ENCODE results near the gene PPARG. TPM values are rescaled to one million over a fixed set of nuclear protein-coding genes. Genes with fewer than 3 reads are reported as not detected.

PPARG gene
- total and polyA plus RNA-seq, 4 donors: 8.3 to 41.4 (median 26.2) TPM

DNA sequence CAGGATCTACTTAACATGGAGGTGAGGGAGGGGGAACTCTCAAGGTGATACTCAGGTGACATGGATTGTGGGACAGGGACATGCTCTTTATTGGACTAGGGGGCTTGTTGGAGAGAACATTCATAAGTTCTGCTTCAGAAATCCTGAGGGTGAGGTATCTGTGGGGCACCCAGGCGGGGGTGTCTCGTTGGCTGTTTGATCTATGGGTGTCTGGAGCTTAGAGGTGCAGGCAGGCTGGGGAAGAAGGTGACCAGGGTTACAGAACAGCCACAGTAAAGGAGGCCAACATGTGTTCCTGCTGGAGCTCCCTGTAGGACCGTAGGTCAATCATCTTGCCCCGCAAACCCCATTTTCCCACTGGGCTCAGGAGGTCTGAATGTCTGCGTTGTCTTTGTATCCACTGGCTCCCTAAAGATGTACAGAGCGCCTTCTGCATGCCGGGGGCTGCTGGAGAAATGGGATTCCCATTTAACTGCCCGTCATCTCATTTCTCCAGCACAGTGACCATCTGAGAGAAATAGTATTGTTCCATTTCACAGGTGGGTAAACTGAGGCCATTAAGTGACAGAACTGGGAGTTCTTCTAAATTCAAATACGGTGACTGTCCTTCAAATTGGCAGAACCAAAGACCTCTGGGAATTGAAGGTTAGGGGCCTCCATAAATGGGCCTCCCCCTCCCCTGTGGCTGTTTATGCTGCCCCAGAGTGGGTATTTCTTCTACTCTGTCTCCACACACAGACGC, 155.1 kb downstream of the PPARG start:
- Histone ChIP-seq H3K27ac (ENCODE audit: low read depth in 1 of 2, low read length in 1 of 2) (no peak overlapping the region), H3K9me3 (ENCODE audit: control insufficient read depth in 4 of 4, insufficient read depth in 3 of 4, low read length in 3 of 4) (no peaks in the 10 kb centered on the region), H3K4me3 (no peak overlapping the region), H3K27me3 (ENCODE audit: control insufficient read depth in 3 of 3, insufficient read depth in 3 of 3, low read length in 2 of 3) (no peaks in the 10 kb centered on the region), H3K4me1 (ENCODE audit: control insufficient read depth in 5 of 5, insufficient read depth in 5 of 5, low read length in 5 of 5) (peaks cover 0 to 51% (median 17%) of the 10 kb centered on the region in 5 donors), H3K9ac (ENCODE audit: insufficient read depth in 1 of 2, low read length in 2 of 2) (no peak overlapping the region), H3K36me3 (ENCODE audit: control insufficient read depth in 4 of 4, insufficient read depth in 4 of 4, low read length in 4 of 4) (no peaks in the 10 kb centered on the region)
- 95 to 97% methylated on average over 10 of the region's 10 CpGs for WGBS, 2 donors
- ATAC-seq (ENCODE audit: insufficient read depth, low FRiP score): no peak
- DNase-seq: no peak
- TF ChIP-seq, protein P1, sequence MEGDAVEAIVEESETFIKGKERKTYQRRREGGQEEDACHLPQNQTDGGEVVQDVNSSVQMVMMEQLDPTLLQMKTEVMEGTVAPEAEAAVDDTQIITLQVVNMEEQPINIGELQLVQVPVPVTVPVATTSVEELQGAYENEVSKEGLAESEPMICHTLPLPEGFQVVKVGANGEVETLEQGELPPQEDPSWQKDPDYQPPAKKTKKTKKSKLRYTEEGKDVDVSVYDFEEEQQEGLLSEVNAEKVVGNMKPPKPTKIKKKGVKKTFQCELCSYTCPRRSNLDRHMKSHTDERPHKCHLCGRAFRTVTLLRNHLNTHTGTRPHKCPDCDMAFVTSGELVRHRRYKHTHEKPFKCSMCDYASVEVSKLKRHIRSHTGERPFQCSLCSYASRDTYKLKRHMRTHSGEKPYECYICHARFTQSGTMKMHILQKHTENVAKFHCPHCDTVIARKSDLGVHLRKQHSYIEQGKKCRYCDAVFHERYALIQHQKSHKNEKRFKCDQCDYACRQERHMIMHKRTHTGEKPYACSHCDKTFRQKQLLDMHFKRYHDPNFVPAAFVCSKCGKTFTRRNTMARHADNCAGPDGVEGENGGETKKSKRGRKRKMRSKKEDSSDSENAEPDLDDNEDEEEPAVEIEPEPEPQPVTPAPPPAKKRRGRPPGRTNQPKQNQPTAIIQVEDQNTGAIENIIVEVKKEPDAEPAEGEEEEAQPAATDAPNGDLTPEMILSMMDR (IDR thresholded peaks at IDR 0.05; ENCODE audit: control extremely low read depth, extremely low read depth): no peak

DNA sequence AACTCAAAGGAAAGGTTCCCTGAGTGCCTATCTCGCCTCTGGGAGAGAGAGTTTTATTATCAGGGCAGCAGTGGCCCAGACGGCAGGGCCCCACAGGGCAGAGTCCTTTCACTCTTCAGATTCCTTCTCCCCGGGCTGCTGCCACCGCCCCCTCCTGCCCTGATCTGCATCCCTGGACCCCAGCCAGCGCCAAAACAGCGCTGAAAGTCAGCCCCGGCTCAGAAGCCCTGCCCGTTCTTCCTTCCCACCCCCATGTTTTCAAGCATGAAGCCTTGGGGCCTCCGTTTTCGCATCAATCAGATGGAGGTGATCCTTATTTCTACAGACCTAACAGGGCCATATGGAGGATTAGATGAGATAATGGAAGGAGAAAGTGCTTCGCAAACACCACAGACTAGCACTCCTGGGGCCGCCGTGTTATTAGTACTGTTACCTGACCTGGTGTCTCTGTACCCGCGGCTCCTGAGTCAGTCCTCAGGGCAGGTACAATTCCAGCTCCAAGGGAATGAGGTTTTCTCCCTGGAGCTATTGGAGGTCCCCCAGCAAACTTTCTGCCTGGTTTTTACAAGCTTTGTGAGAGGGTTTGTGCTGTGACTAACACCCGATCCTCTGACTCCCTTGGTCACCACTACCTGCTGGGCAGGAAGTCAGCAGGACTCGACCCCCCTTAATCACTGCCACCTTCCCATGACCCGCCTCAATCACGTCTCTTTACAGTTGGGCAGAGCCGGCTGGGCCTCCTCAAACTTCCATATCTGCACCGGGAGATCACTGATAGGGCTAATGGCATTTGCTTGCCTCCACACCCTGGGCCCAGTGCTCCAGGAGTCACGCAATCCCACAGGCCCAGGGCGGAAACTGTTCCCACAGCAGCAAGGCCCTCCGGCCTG, 156.0 kb downstream of the PPARG start:
- no peak overlapping the region for H3K9ac ChIP-seq (ENCODE audit: insufficient read depth in 1 of 2, low read length in 2 of 2)
- 70 to 73% methylated on average over 24 of the region's 24 CpGs for WGBS, 2 donors
- H3K36me3 ChIP-seq (ENCODE audit: control insufficient read depth in 4 of 4, insufficient read depth in 4 of 4, low read length in 4 of 4): no peaks in the 10 kb centered on the region
- DNase-seq: peak; percentile 65 to 68 (median 67)
- no peak for ATAC-seq (ENCODE audit: insufficient read depth, low FRiP score)
- H3K4me1 ChIP-seq (ENCODE audit: control insufficient read depth in 5 of 5, insufficient read depth in 5 of 5, low read length in 5 of 5): peaks cover 0 to 46% (median 11%) of the 10 kb centered on the region in 5 donors
- TF ChIP-seq, protein P1 (IDR thresholded peaks at IDR 0.05; ENCODE audit: control extremely low read depth, extremely low read depth): no peak
- no peak overlapping the region for H3K27ac ChIP-seq (ENCODE audit: low read depth in 1 of 2, low read length in 1 of 2)
- H3K27me3 ChIP-seq (ENCODE audit: control insufficient read depth in 3 of 3, insufficient read depth in 3 of 3, low read length in 2 of 3): no peaks in the 10 kb centered on the region
- H3K9me3 ChIP-seq (ENCODE audit: control insufficient read depth in 4 of 4, insufficient read depth in 3 of 4, low read length in 3 of 4): no peaks in the 10 kb centered on the region
- no peak overlapping the region for H3K4me3 ChIP-seq

- TF ChIP-seq, protein P1 (IDR thresholded peaks at IDR 0.05; ENCODE audit: control extremely low read depth, extremely low read depth): no peak
- ATAC-seq (ENCODE audit: insufficient read depth, low FRiP score): no peak
- H3K27me3 ChIP-seq (ENCODE audit: control insufficient read depth in 3 of 3, insufficient read depth in 3 of 3, low read length in 2 of 3): no peaks in the 10 kb centered on the region
- no peak for DNase-seq
- WGBS, 2 donors: 95 to 97% methylated on average over 8 of the region's 8 CpGs
- H3K4me3 ChIP-seq: no peak overlapping the region
- H3K27ac ChIP-seq (ENCODE audit: low read depth in 1 of 2, low read length in 1 of 2): no peak overlapping the region
- H3K9me3 ChIP-seq (ENCODE audit: control insufficient read depth in 4 of 4, insufficient read depth in 3 of 4, low read length in 3 of 4): no peaks in the 10 kb centered on the region
- peaks cover 0 to 37% (median 7%) of the 10 kb centered on the region in 5 donors for H3K4me1 ChIP-seq (ENCODE audit: control insufficient read depth in 5 of 5, insufficient read depth in 5 of 5, low read length in 5 of 5)
- H3K9ac ChIP-seq (ENCODE audit: insufficient read depth in 1 of 2, low read length in 2 of 2): no peak overlapping the region
- H3K36me3 ChIP-seq (ENCODE audit: control insufficient read depth in 4 of 4, insufficient read depth in 4 of 4, low read length in 4 of 4): no peaks in the 10 kb centered on the region
Measured at GRCh38 chr3:12445523-12446240, 156.8 kb downstream of the PPARG start.

Data from lung (tissue), 12 donors.